Liver (tissue), 9 donors: ENCODE results near the gene CC2D2A. TPM values are rescaled to one million over a fixed set of nuclear protein-coding genes. Genes with fewer than 3 reads are reported as not detected.

Source experiments
- DNase-seq: peaks from one replicate; pipeline ENCODE4 v3.0.0-alpha.2; 2017; ENCODE audit warnings: low spot score
- H3K27ac ChIP-seq, 2 donors: one replicate each; pipeline ENCODE4 v1.7.0; 2013; ENCODE audit warnings: inconsistent platforms in 2 of 2, low read length in 2 of 2, control low read depth in 1 of 2, low read depth in 1 of 2, mild to moderate bottlenecking in 1 of 2
- H3K27me3 ChIP-seq, 4 donors: one replicate each; pipeline versions ENCODE4 v1.6.1 to v1.7.0; 2013; ENCODE audit warnings: low read length in 3 of 4, inconsistent platforms in 1 of 4, mild to moderate bottlenecking in 1 of 4, moderate library complexity in 1 of 4; ENCODE audit not compliant: control insufficient read depth in 4 of 4, insufficient read depth in 4 of 4
- H3K36me3 ChIP-seq, 4 donors: one replicate each; pipeline versions ENCODE4 v1.6.1 to v1.7.0; 2013; ENCODE audit warnings: low read length in 3 of 4, mild to moderate bottlenecking in 3 of 4, low read depth in 1 of 4, moderate library complexity in 1 of 4; ENCODE audit not compliant: control insufficient read depth in 4 of 4, insufficient read depth in 3 of 4
- H3K4me1 ChIP-seq, 4 donors: one replicate each; pipeline versions ENCODE4 v1.6.1 to v1.7.0; 2013; ENCODE audit warnings: low read length in 3 of 4, mild to moderate bottlenecking in 3 of 4, moderate library complexity in 1 of 4; ENCODE audit not compliant: control insufficient read depth in 4 of 4, insufficient read depth in 4 of 4
- H3K4me3 ChIP-seq, 3 donors: one replicate each; pipeline versions ENCODE4 v1.6.1 to v1.7.0; 2013; ENCODE audit warnings: low read length in 3 of 3, control low read depth in 1 of 3, low read depth in 1 of 3, mild to moderate bottlenecking in 1 of 3
- H3K9ac ChIP-seq, 2 donors: one replicate each; pipeline ENCODE4 v1.7.0; 2013; ENCODE audit warnings: low read length in 2 of 2, mild to moderate bottlenecking in 2 of 2, moderate library complexity in 2 of 2, control low read depth in 1 of 2, low read depth in 1 of 2
- H3K9me3 ChIP-seq, 4 donors: one replicate each; pipeline versions ENCODE4 v1.6.1 to v1.7.0; 2013; ENCODE audit warnings: low read length in 3 of 4; ENCODE audit not compliant: control insufficient read depth in 4 of 4
- ATF3 ChIP-seq: IDR thresholded peaks from 2 replicates; pipeline ENCODE4 v1.6.1; 2016; ENCODE audit warnings: antibody characterized with exemption
- EGR1 ChIP-seq, 2 donors: IDR thresholded peaks; 2 replicates each; pipeline ENCODE4 v1.6.1; 2016 to 2018; ENCODE audit warnings: antibody characterized with exemption in 2 of 2, low read depth in 2 of 2
- FOXA1 ChIP-seq: IDR thresholded peaks from 2 replicates; pipeline ENCODE4 v1.6.1; 2016; ENCODE audit warnings: antibody characterized with exemption
- FOXA2 ChIP-seq: IDR thresholded peaks from 2 replicates; pipeline ENCODE4 v1.6.1; 2016; ENCODE audit warnings: antibody characterized with exemption
- GABPA ChIP-seq, 2 donors: IDR thresholded peaks in 1 of 2; conservative IDR thresholded peaks in 1 of 2; 2 replicates each; pipeline ENCODE4 v1.6.1; 2016; ENCODE audit warnings: antibody characterized with exemption in 2 of 2, mild to moderate bottlenecking in 1 of 2, moderate library complexity in 1 of 2
- HNF4A ChIP-seq, 2 donors: conservative IDR thresholded peaks; 2 replicates each; pipeline ENCODE4 v1.6.1; 2016; ENCODE audit warnings: antibody characterized with exemption in 2 of 2, mild to moderate bottlenecking in 2 of 2
- HNF4G ChIP-seq: IDR thresholded peaks from 2 replicates; pipeline ENCODE4 v1.6.1; 2016; ENCODE audit warnings: antibody characterized with exemption
- JUND ChIP-seq, 2 donors: IDR thresholded peaks; 2 replicates each; pipeline ENCODE4 v1.6.1; 2016; ENCODE audit warnings: antibody characterized with exemption in 2 of 2
- NR2F2 ChIP-seq: IDR thresholded peaks from 2 replicates; pipeline ENCODE4 v1.6.1; 2016; ENCODE audit warnings: antibody characterized with exemption
- RAD21 ChIP-seq, 2 donors: IDR thresholded peaks; 2 replicates each; pipeline ENCODE4 v1.6.1; 2016; ENCODE audit warnings: antibody characterized with exemption in 2 of 2, mild to moderate bottlenecking in 2 of 2
- REST ChIP-seq: IDR thresholded peaks from 2 replicates; pipeline ENCODE4 v1.6.1; 2016; ENCODE audit warnings: antibody characterized with exemption, mild to moderate bottlenecking
- RXRA ChIP-seq, 2 donors: IDR thresholded peaks; 2 replicates each; pipeline ENCODE4 v1.6.1; 2017 to 2018; ENCODE audit warnings: antibody characterized with exemption in 2 of 2, mild to moderate bottlenecking in 1 of 2
- SP1 ChIP-seq: IDR thresholded peaks from 2 replicates; pipeline ENCODE4 v1.6.1; 2018; ENCODE audit warnings: antibody characterized with exemption, mild to moderate bottlenecking
- TAF1 ChIP-seq: conservative IDR thresholded peaks from 2 replicates; pipeline ENCODE4 v1.6.1; 2016; ENCODE audit warnings: antibody characterized with exemption, mild to moderate bottlenecking
- YY1 ChIP-seq: IDR thresholded peaks from 2 replicates; pipeline ENCODE4 v1.6.1; 2016; ENCODE audit warnings: antibody characterized with exemption, mild to moderate bottlenecking
- ZBTB33 ChIP-seq: IDR thresholded peaks from 2 replicates; pipeline ENCODE4 v1.6.1; 2016; ENCODE audit warnings: antibody characterized with exemption
- WGBS: extraction: QIAGEN DNeasy Blood & Tissue Kit; methylation state at CpG from one replicate; pipeline ENCODE4 v1.1.7; 2013; 5-methylcytosine and 5-hydroxymethylcytosine counted together
- polyA plus RNA-seq, 2 donors: library from polyadenylated mRNA; stranded (reverse) in 1 of 2; unstranded in 1 of 2; fragments of 200-250 nt in 1 of 2; fragments of >200 nt in 1 of 2; fragmentation: Nextera tagmentation in 1 of 2; extraction: Ambion mirVana in 1 of 2; gene quantifications; one replicate each; pipeline versions ENCODE4 v1.2.1 to v1.2.3, GENCODE V29; 2013 to 2015
- total RNA-seq, 2 donors: library from RNA; depleted of rRNA; stranded (reverse); fragments of >200 nt; gene quantifications; one replicate each; pipeline ENCODE4 v1.2.3, GENCODE V29; 2014
- TF ChIP-seq, protein P1 (sequence below): fragments of 150-350 bp; IDR thresholded peaks from 2 replicates; pipeline ENCODE4 v1.5.1; 2017; ENCODE audit warnings: improper control_type of control experiment, low read depth, low read length; ENCODE audit not compliant: missing input control
- TF ChIP-seq, protein P2 (sequence below): IDR thresholded peaks from 2 replicates; pipeline ENCODE4 v1.6.1; 2016; ENCODE audit warnings: antibody characterized with exemption
- donor health status: healthy.
- donor health status: healthy.
- donor health status: healthy.
- donor health status: healthy.
- donor health status: healthy.

Gene CC2D2A
- total and polyA plus RNA-seq, 4 donors, result 2.3 to 3.8 (median 2.9) TPM

GRCh38 chr4:15601862-15602261, 132.2 kb downstream of the CC2D2A start:
- no peak for DNase-seq
- Histone ChIP-seq H3K4me1 (no peaks in the 10 kb centered on the region), H3K9ac (no peak overlapping the region), H3K4me3 (no peak overlapping the region), H3K27ac (no peak overlapping the region), H3K27me3 (no peaks in the 10 kb centered on the region), H3K36me3 (peaks cover 2 to 25% (median 15%) of the 10 kb centered on the region in 4 donors), H3K9me3 (no peaks in the 10 kb centered on the region)
- TF ChIP-seq RXRA (IDR thresholded peaks at IDR 0.05) (no peak), NR2F2 (no peak), FOXA1 (no peak), REST (no peak), YY1 (no peak), EGR1 (IDR thresholded peaks at IDR 0.05; ENCODE audit: low read depth in 2 of 2) (no peak), ZBTB33 (no peak), SP1 (no peak), HNF4G (no peak), TAF1 (no peak), RAD21 (IDR thresholded peaks at IDR 0.05) (no peak), GABPA (IDR thresholded peaks at IDR 0.05 in 1 of 2, conservative IDR thresholded peaks at IDR 0.05 in 1 of 2) (no peak), FOXA2 (no peak), HNF4A (conservative IDR thresholded peaks at IDR 0.05) (no peak), JUND (IDR thresholded peaks at IDR 0.05) (no peak), ATF3 (no peak)
- TF ChIP-seq, protein P1, sequence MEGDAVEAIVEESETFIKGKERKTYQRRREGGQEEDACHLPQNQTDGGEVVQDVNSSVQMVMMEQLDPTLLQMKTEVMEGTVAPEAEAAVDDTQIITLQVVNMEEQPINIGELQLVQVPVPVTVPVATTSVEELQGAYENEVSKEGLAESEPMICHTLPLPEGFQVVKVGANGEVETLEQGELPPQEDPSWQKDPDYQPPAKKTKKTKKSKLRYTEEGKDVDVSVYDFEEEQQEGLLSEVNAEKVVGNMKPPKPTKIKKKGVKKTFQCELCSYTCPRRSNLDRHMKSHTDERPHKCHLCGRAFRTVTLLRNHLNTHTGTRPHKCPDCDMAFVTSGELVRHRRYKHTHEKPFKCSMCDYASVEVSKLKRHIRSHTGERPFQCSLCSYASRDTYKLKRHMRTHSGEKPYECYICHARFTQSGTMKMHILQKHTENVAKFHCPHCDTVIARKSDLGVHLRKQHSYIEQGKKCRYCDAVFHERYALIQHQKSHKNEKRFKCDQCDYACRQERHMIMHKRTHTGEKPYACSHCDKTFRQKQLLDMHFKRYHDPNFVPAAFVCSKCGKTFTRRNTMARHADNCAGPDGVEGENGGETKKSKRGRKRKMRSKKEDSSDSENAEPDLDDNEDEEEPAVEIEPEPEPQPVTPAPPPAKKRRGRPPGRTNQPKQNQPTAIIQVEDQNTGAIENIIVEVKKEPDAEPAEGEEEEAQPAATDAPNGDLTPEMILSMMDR, result no peak
- TF ChIP-seq, protein P2, sequence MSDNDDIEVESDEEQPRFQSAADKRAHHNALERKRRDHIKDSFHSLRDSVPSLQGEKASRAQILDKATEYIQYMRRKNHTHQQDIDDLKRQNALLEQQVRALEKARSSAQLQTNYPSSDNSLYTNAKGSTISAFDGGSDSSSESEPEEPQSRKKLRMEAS, result no peak
- WGBS, result 92% methylated on average over 2 of the region's 2 CpGs
